CD4-positive, alpha-beta T cell (primary cell): ENCODE data around the gene ZKSCAN8. TPM values are rescaled to one million over a fixed set of nuclear protein-coding genes. Genes with fewer than 3 reads are reported as not detected.

ENCODE experiments used
- ATAC-seq: fragments of 200-7000 bp; cut with Tn5 transposase; one replicate; pipeline ENCODE4 v1.10.0; 2022; ENCODE audit warnings: mild to moderate bottlenecking; ENCODE audit not compliant: poor library complexity
- CTCF ChIA-PET: fragments of 350-600 bp; sonication (Branson Sonifier 250); formaldehyde crosslinking; loops from one replicate; lab custom pipeline; 2021; ENCODE audit warnings: antibody characterized with exemption, inconsistent platforms; lab: Charles Lee
- POLR2A ChIA-PET: fragments of 350-600 bp; sonication (Branson Sonifier 250); formaldehyde crosslinking; loops from one replicate; lab custom pipeline; 2021; ENCODE audit warnings: antibody characterized with exemption, inconsistent platforms; lab: Charles Lee
- DNase-seq, 14 experiments: peaks; one replicate each; pipeline ENCODE4 v3.0.0-alpha.2; 2013 to 2020; ENCODE audit warnings: mixed read lengths in 2 of 14
- H3K27ac ChIP-seq, 2 donors: one replicate each; pipeline versions ENCODE4 v1.5.1 to v1.7.0; 2013; ENCODE audit warnings: low read length in 2 of 2, low read depth in 1 of 2, mild to moderate bottlenecking in 1 of 2
- H3K27me3 ChIP-seq, 2 experiments: 1 replicate in 1 of 2; 2 replicates in 1 of 2; pipeline versions ENCODE4 v1.6.1 to v1.7.0; 2013; ENCODE audit warnings: low read length in 2 of 2, control low read depth in 1 of 2, mild to moderate bottlenecking in 1 of 2, moderate library complexity in 1 of 2; ENCODE audit not compliant: insufficient read depth in 2 of 2, control insufficient read depth in 1 of 2
- H3K36me3 ChIP-seq: one replicate; pipeline ENCODE4 v1.6.1; 2013; ENCODE audit warnings: low read length, control low read depth; ENCODE audit not compliant: insufficient read depth
- H3K4me1 ChIP-seq: one replicate; pipeline ENCODE4 v1.6.1; 2013; ENCODE audit warnings: low read length, control low read depth; ENCODE audit not compliant: insufficient read depth
- H3K4me3 ChIP-seq: one replicate; pipeline ENCODE4 v1.5.1; 2013; ENCODE audit warnings: mild to moderate bottlenecking, low read length, moderate library complexity
- H3K9me3 ChIP-seq, 2 experiments: 1 replicate in 1 of 2; 2 replicates in 1 of 2; pipeline versions ENCODE4 v1.6.1 to v1.7.0; 2013; ENCODE audit warnings: low read length in 2 of 2, mild to moderate bottlenecking in 2 of 2, control low read depth in 1 of 2, moderate library complexity in 1 of 2; ENCODE audit not compliant: control insufficient read depth in 1 of 2, insufficient read depth in 1 of 2
- H3K27ac Mint-ChIP-seq: one replicate; pipeline ENCODE4 v1.8.0; 2020; ENCODE audit warnings: mixed read lengths
- H3K27me3 Mint-ChIP-seq: one replicate; pipeline ENCODE4 v1.8.0; 2021; ENCODE audit warnings: mixed read lengths
- H3K36me3 Mint-ChIP-seq: one replicate; pipeline ENCODE4 v1.8.0; 2021; ENCODE audit warnings: low read depth, mixed read lengths
- H3K4me1 Mint-ChIP-seq: one replicate; pipeline ENCODE4 v1.8.0; 2021; ENCODE audit warnings: low read depth, mixed read lengths
- H3K4me3 Mint-ChIP-seq: one replicate; pipeline ENCODE4 v1.8.0; 2020; ENCODE audit warnings: mild to moderate bottlenecking, mixed read lengths
- H3K9me3 Mint-ChIP-seq: one replicate; pipeline ENCODE4 v1.8.0; 2020; ENCODE audit warnings: mixed read lengths
- CTCF ChIP-seq: fragments of 200-600 bp; IDR thresholded peaks from one replicate; pipeline ENCODE4 v1.8.0; 2022; ENCODE audit warnings: antibody characterized with exemption, mild to moderate bottlenecking
- intact Hi-C, 2 experiments: fragments of 100-400 bp; cut with DNase I in 1 of 2; cut with micrococcal nuclease in 1 of 2; formaldehyde crosslinking; loops; one replicate each; pipeline versions ENCODE4 v1.15.1 to v1.9.0; 2023 to 2025; cut with DNase I, micrococcal nuclease
- total RNA-seq, 174 experiments: library from RNA in 2 of 174; stranded (reverse) in 2 of 174; gene quantifications; one replicate each; pipeline ENCODE4 v1.2.3 and lab custom pipeline; 2021 to 2026

ZKSCAN8 gene
- total RNA-seq, 2 experiments from 2014 or later, result 23.2 to 25.1 TPM

GRCh38 chr6:28182255-28182654 lies 40.6 kb downstream of the ZKSCAN8 start:
- intact Hi-C loops, result no loop called here
- H3K27ac Mint-ChIP-seq, result no peak overlapping the region
- Histone ChIP-seq H3K4me1 (no peaks in the 10 kb centered on the region), H3K9me3 (peaks cover 7 to 17% of the 10 kb centered on the region in 2 experiments), H3K27me3 (peaks cover 0 to 16% of the 10 kb centered on the region in 2 experiments), H3K4me3 (no peak overlapping the region), H3K36me3 (no peaks in the 10 kb centered on the region), H3K27ac (no peak overlapping the region)
- H3K4me1 Mint-ChIP-seq, result no peaks in the 10 kb centered on the region
- ATAC-seq (no peak), DNase-seq (no peak)
- peaks cover 18% of the 10 kb centered on the region for H3K9me3 Mint-ChIP-seq
- TF ChIP-seq CTCF, result no peak
- H3K36me3 Mint-ChIP-seq, result peaks cover 11% of the 10 kb centered on the region
- no peak overlapping the region for H3K4me3 Mint-ChIP-seq
- CTCF ChIA-PET, result no interaction called here
- peaks cover 33% of the 10 kb centered on the region for H3K27me3 Mint-ChIP-seq
- POLR2A ChIA-PET, result no interaction called here

- Histone ChIP-seq H3K4me1 (no peaks in the 10 kb centered on the region), H3K27me3 (peaks cover 0 to 4% of the 10 kb centered on the region in 2 experiments), H3K36me3 (no peaks in the 10 kb centered on the region), H3K27ac (no peak overlapping the region), H3K9me3 (peaks cover 24 to 66% of the 10 kb centered on the region in 2 experiments), H3K4me3 (no peak overlapping the region)
- Mint-ChIP-seq H3K36me3 (peaks cover 21% of the 10 kb centered on the region), H3K9me3 (peaks cover 31% of the 10 kb centered on the region), H3K27me3 (peaks cover 5% of the 10 kb centered on the region), H3K4me1 (no peaks in the 10 kb centered on the region), H3K27ac (no peak overlapping the region), H3K4me3 (no peak overlapping the region)
- no peak for ATAC-seq
- POLR2A ChIA-PET, result no interaction called here
- TF ChIP-seq CTCF, result no peak
- no peak for DNase-seq
- intact Hi-C loops, result no loop called here
- CTCF ChIA-PET, result no interaction called here
Measured at GRCh38 chr6:28188111-28188979, 46.7 kb downstream of the ZKSCAN8 start.

GRCh38 chr6:28200020-28200419 lies 58.3 kb downstream of the ZKSCAN8 start:
- ATAC-seq (no peak), DNase-seq (no peak)
- peaks cover 5 to 34% of the 10 kb centered on the region in 2 experiments for H3K9me3 ChIP-seq
- Mint-ChIP-seq H3K9me3 (peaks cover 13% of the 10 kb centered on the region), H3K36me3 (peaks cover 4% of the 10 kb centered on the region), H3K27me3 (peaks cover 88% of the 10 kb centered on the region), H3K27ac (no peak overlapping the region), H3K4me3 (no peak overlapping the region), H3K4me1 (peaks cover 10% of the 10 kb centered on the region)
- H3K27me3 ChIP-seq, result peaks cover 22 to 32% of the 10 kb centered on the region in 2 experiments
- ChIA-PET CTCF (no interaction called here), POLR2A (no interaction called here)
- no peak for TF ChIP-seq CTCF
- peaks cover 2% of the 10 kb centered on the region for H3K4me1 ChIP-seq
- no peaks in the 10 kb centered on the region for H3K36me3 ChIP-seq
- intact Hi-C loops, result no loop called here
- no peak overlapping the region for H3K27ac ChIP-seq
- H3K4me3 ChIP-seq, result no peak overlapping the region
